Loucy (cell line): ENCODE measurements around the gene SVIP.

Source experiments
- EZH2phosphoT487 ChIP-seq: fragments of 200-600 bp; IDR thresholded peaks from 2 replicates; pipeline ENCODE4 v1.6.1; 2018; ENCODE audit warnings: antibody characterized with exemption, mild to moderate bottlenecking, moderate library complexity, borderline replicate concordance
- TF ChIP-seq, protein P1 (sequence below): fragments of 200-600 bp; sonication (generic); conservative IDR thresholded peaks from 2 replicates; pipeline ENCODE4 v1.5.1; 2014; ENCODE audit warnings: mild to moderate bottlenecking, antibody characterized with exemption, low read length

DNA sequence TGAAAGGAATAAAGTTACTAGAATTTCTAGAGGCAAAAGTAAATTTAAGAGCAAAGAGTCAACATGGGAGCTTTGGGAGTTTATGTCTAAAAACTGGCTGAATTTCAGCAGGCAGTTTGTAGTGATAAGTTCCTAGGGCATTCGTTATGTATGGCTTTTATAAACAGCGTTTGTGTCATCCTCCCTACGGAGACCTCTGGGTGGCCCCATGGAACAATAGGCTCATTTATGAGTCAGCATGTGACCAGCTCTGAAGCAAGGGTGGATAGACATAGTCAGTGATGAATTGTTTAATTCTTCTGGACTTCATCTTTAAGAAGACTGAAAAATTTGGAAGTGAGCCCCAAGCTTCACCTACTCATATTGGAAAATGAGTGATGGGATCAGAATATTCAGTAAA lies 37.1 kb downstream of the SVIP start:
- TF ChIP-seq, protein P1, sequence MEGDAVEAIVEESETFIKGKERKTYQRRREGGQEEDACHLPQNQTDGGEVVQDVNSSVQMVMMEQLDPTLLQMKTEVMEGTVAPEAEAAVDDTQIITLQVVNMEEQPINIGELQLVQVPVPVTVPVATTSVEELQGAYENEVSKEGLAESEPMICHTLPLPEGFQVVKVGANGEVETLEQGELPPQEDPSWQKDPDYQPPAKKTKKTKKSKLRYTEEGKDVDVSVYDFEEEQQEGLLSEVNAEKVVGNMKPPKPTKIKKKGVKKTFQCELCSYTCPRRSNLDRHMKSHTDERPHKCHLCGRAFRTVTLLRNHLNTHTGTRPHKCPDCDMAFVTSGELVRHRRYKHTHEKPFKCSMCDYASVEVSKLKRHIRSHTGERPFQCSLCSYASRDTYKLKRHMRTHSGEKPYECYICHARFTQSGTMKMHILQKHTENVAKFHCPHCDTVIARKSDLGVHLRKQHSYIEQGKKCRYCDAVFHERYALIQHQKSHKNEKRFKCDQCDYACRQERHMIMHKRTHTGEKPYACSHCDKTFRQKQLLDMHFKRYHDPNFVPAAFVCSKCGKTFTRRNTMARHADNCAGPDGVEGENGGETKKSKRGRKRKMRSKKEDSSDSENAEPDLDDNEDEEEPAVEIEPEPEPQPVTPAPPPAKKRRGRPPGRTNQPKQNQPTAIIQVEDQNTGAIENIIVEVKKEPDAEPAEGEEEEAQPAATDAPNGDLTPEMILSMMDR: no peak
- no peak for TF ChIP-seq EZH2phosphoT487
